HEK293 (cell line): ENCODE measurements around the gene ACACB.

Experiments
- CTCF ChIA-PET: fragments of 350-600 bp; formaldehyde crosslinking; extraction: SDS; loops from one replicate; lab custom pipeline; 2021; ENCODE audit warnings: antibody characterized with exemption; lab: Yijun Ruan, JAX
- POLR2A ChIA-PET: fragments of 300-600 bp; formaldehyde crosslinking; extraction: SDS; loops from one replicate; lab custom pipeline; 2020; ENCODE audit warnings: antibody characterized with exemption, inconsistent platforms; lab: Yijun Ruan, JAX
- H3K27ac ChIP-seq: fragments of 200-500 bp; sonication (Bioruptor generic); 2 replicates; pipeline ENCODE4 v1.5.1; 2014; ENCODE audit warnings: low read depth, low read length, control low read depth, inconsistent platforms; ENCODE audit errors: extremely low read depth
- H3K36me3 ChIP-seq, 2 experiments: fragments of 200-500 bp in 1 of 2; sonication (Bioruptor generic) in 1 of 2; 1 replicate in 1 of 2; 2 replicates in 1 of 2; pipeline ENCODE4 v1.5.1; 2014 to 2017; ENCODE audit warnings: inconsistent platforms in 2 of 2, low read length in 2 of 2; ENCODE audit not compliant: control insufficient read depth in 2 of 2, insufficient read depth in 1 of 2
- H3K4me1 ChIP-seq: fragments of 200-500 bp; sonication (Bioruptor generic); 2 replicates; pipeline ENCODE4 v1.5.1; 2014; ENCODE audit warnings: mild to moderate bottlenecking, low read length, inconsistent platforms; ENCODE audit not compliant: control insufficient read depth, insufficient read depth
- H3K4me3 ChIP-seq: 2 replicates; pipeline ENCODE4 v1.5.1; 2011; ENCODE audit warnings: low read depth, mild to moderate bottlenecking, control low read depth, low read length, moderate library complexity
- H3K9me3 ChIP-seq: fragments of 200-500 bp; sonication (Bioruptor generic); 2 replicates; pipeline ENCODE4 v1.5.1; 2014; ENCODE audit warnings: low read depth, low read length, inconsistent platforms; ENCODE audit not compliant: control insufficient read depth, insufficient read depth
- GLIS2 ChIP-seq: fragments of 450-650 bp; formaldehyde crosslinking; IDR thresholded peaks from 2 replicates; pipeline ENCODE4 v1.5.1; 2016; ENCODE audit warnings: missing biosample characterization, missing genetic modification characterization
- OSR2 ChIP-seq: fragments of 450-650 bp; formaldehyde crosslinking; IDR thresholded peaks from 2 replicates; pipeline ENCODE4 v1.5.1; 2016; ENCODE audit warnings: missing biosample characterization, missing genetic modification characterization
- SCRT1 ChIP-seq: fragments of 450-650 bp; formaldehyde crosslinking; IDR thresholded peaks from 2 replicates; pipeline ENCODE4 v1.5.1; 2016; ENCODE audit warnings: missing biosample characterization, missing genetic modification characterization, borderline replicate concordance
- SCRT2 ChIP-seq: fragments of 450-650 bp; formaldehyde crosslinking; IDR thresholded peaks from 2 replicates; pipeline ENCODE4 v1.5.1; 2016; ENCODE audit warnings: missing biosample characterization, missing genetic modification characterization
- YY2 ChIP-seq: fragments of 450-650 bp; formaldehyde crosslinking; IDR thresholded peaks from 2 replicates; pipeline ENCODE4 v1.5.1; 2016; ENCODE audit warnings: missing biosample characterization, missing genetic modification characterization
- ZBTB17 ChIP-seq: fragments of 450-650 bp; formaldehyde crosslinking; IDR thresholded peaks from 2 replicates; pipeline ENCODE4 v1.5.1; 2016; ENCODE audit warnings: missing biosample characterization, missing genetic modification characterization
- ZBTB21 ChIP-seq: fragments of 450-650 bp; formaldehyde crosslinking; IDR thresholded peaks from 2 replicates; pipeline ENCODE4 v1.5.1; 2017; ENCODE audit warnings: missing biosample characterization, missing genetic modification characterization
- ZBTB7A ChIP-seq: fragments of 450-650 bp; formaldehyde crosslinking; IDR thresholded peaks from 2 replicates; pipeline ENCODE4 v1.5.1; 2016; ENCODE audit warnings: low read depth, missing biosample characterization, missing genetic modification characterization
- ZNF112 ChIP-seq: fragments of 450-650 bp; formaldehyde crosslinking; IDR thresholded peaks from 2 replicates; pipeline ENCODE4 v1.5.0; 2017; ENCODE audit warnings: missing biosample characterization, missing genetic modification characterization
- ZNF132 ChIP-seq: fragments of 450-650 bp; formaldehyde crosslinking; IDR thresholded peaks from 2 replicates; pipeline ENCODE4 v1.5.1; 2017; ENCODE audit warnings: missing biosample characterization, missing genetic modification characterization, borderline replicate concordance
- ZNF146 ChIP-seq: fragments of 450-650 bp; formaldehyde crosslinking; IDR thresholded peaks from 2 replicates; pipeline ENCODE4 v1.5.1; 2016; ENCODE audit warnings: missing biosample characterization, missing genetic modification characterization
- ZNF174 ChIP-seq: fragments of 450-650 bp; formaldehyde crosslinking; IDR thresholded peaks from 2 replicates; pipeline ENCODE4 v1.5.0; 2017; ENCODE audit warnings: missing biosample characterization, mild to moderate bottlenecking, missing genetic modification characterization
- ZNF23 ChIP-seq: fragments of 450-650 bp; formaldehyde crosslinking; IDR thresholded peaks from 2 replicates; pipeline ENCODE4 v1.5.1; 2016; ENCODE audit warnings: missing biosample characterization, missing genetic modification characterization, borderline replicate concordance
- ZNF302 ChIP-seq: fragments of 450-650 bp; formaldehyde crosslinking; IDR thresholded peaks from 2 replicates; pipeline ENCODE4 v1.5.1; 2016; ENCODE audit warnings: missing biosample characterization, missing genetic modification characterization, low read depth
- ZNF558 ChIP-seq: fragments of 450-650 bp; formaldehyde crosslinking; IDR thresholded peaks from 2 replicates; pipeline ENCODE4 v1.5.1; 2016; ENCODE audit warnings: missing biosample characterization, missing genetic modification characterization
- ZNF660 ChIP-seq: fragments of 450-650 bp; IDR thresholded peaks from 2 replicates; pipeline ENCODE4 v1.5.1; 2018; ENCODE audit warnings: missing biosample characterization, mild to moderate bottlenecking, missing genetic modification characterization
- ZNF664 ChIP-seq: fragments of 450-650 bp; formaldehyde crosslinking; IDR thresholded peaks from 2 replicates; pipeline ENCODE4 v1.5.1; 2016; ENCODE audit warnings: missing biosample characterization, missing genetic modification characterization
- ZNF777 ChIP-seq: fragments of 450-650 bp; formaldehyde crosslinking; IDR thresholded peaks from 2 replicates; pipeline ENCODE4 v1.5.1; 2017; ENCODE audit warnings: missing biosample characterization, missing genetic modification characterization, borderline replicate concordance
- ZSCAN30 ChIP-seq: fragments of 450-650 bp; IDR thresholded peaks from 2 replicates; pipeline ENCODE4 v1.5.1; 2018; ENCODE audit warnings: missing biosample characterization, mild to moderate bottlenecking, missing genetic modification characterization, moderate library complexity
- TF ChIP-seq, protein P1 (sequence below): fragments of 450-650 bp; formaldehyde crosslinking; IDR thresholded peaks from 2 replicates; pipeline ENCODE4 v1.5.1; 2016; ENCODE audit warnings: missing biosample characterization, missing genetic modification characterization

The ACACB gene

DNA sequence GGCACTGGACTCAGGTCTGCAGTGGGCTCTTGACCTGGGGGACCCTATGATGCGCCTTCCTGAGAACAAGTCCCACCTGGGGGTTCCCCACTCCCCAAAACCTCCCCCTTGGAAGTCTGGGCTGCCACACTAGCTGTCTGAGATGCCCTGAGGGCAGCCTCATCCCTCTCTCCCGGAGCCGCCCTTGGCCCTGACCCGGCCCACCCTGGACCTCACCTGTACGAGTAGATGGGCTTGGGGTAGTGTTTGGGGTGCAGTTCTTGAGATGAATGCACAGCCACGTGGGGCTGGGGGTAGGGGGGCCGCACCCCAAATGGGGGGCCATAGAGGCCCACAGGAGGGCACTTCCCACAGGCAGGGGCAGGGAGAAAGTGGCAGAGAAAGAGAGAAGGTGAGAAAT is 170.8 kb downstream of the ACACB start:
- Histone ChIP-seq H3K4me1 (no peaks in the 10 kb centered on the region), H3K9me3 (no peaks in the 10 kb centered on the region), H3K4me3 (no peak overlapping the region), H3K27ac (no peak overlapping the region), H3K36me3 (peaks cover 0 to 6% of the 10 kb centered on the region in 2 experiments; a peak in 2 of 3 replicates)
- CTCF ChIA-PET, result no interaction called here
- TF ChIP-seq ZNF302 (tag by site-specific recombination), result no peak
- no peak for TF ChIP-seq ZNF112 (tag by site-specific recombination)
- TF ChIP-seq OSR2 (tag by site-specific recombination), result no peak
- no peak for TF ChIP-seq SCRT2 (tag by site-specific recombination)
- no peak for TF ChIP-seq ZNF146 (tag by site-specific recombination)
- TF ChIP-seq ZNF174 (tag by site-specific recombination), result no peak
- TF ChIP-seq ZBTB21 (tag by site-specific recombination), result no peak
- TF ChIP-seq GLIS2, result no peak
- TF ChIP-seq ZBTB7A (tag by site-specific recombination), result no peak
- no peak for TF ChIP-seq ZSCAN30 (tag by site-specific recombination)
- no peak for TF ChIP-seq SCRT1 (tag by site-specific recombination)
- no peak for TF ChIP-seq ZNF132 (tag by site-specific recombination)
- no peak for TF ChIP-seq ZNF777 (tag by site-specific recombination)
- no peak for TF ChIP-seq ZNF660 (tag by site-specific recombination)
- POLR2A ChIA-PET, result no interaction called here

DNA sequence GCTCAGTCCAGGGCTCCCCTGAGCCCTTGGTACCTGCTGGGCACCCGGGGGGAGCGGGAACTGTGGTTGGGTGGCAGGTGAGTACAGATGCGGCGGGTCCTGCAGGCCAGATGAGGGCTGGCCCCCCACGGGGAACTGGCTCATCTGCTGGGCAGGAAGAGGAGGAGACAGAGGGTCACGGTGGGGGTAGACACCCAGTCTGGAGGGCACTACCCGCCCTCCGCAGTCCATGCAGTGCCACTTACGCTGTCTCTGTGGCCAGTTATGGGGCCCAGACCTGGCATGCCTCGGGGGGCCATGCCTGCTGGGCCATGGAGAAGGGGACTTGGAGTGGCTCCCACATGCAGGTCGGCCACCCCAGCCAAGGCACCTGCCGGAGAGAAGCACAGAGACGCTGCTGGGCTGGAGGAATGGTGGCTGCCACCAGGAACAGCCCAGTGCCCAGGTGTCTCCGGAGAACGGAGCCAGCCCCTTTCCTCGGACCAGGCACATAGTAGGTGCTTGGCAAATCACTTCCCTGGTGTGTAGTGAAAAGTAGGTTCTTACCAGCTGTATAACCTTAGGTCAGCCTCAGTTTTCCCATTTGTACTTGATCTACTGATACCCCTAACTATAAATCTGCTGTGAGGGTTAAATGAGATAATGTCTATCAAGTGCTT is 171.6 kb downstream of the ACACB start:
- TF ChIP-seq, protein P1, sequence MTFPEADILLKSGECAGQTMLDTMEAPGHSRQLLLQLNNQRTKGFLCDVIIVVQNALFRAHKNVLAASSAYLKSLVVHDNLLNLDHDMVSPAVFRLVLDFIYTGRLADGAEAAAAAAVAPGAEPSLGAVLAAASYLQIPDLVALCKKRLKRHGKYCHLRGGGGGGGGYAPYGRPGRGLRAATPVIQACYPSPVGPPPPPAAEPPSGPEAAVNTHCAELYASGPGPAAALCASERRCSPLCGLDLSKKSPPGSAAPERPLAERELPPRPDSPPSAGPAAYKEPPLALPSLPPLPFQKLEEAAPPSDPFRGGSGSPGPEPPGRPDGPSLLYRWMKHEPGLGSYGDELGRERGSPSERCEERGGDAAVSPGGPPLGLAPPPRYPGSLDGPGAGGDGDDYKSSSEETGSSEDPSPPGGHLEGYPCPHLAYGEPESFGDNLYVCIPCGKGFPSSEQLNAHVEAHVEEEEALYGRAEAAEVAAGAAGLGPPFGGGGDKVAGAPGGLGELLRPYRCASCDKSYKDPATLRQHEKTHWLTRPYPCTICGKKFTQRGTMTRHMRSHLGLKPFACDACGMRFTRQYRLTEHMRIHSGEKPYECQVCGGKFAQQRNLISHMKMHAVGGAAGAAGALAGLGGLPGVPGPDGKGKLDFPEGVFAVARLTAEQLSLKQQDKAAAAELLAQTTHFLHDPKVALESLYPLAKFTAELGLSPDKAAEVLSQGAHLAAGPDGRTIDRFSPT, result 0 out of 2 replicates have a peak, but pooled peaks have one; percentile 22
- TF ChIP-seq ZNF558 (tag by site-specific recombination), result no peak
- H3K9me3 ChIP-seq, result no peaks in the 10 kb centered on the region
- ChIA-PET POLR2A (no interaction called here), CTCF (interaction anchor here (0.8 kb wide), 1 partner anchor 99 kb away, joined by 3 read pairs; no protein-coding TSS in a partner anchor)
- peaks cover 0 to 6% of the 10 kb centered on the region in 2 experiments; a peak in 2 of 3 replicates for H3K36me3 ChIP-seq
- H3K4me1 ChIP-seq, result no peaks in the 10 kb centered on the region
- H3K4me3 ChIP-seq, result no peak overlapping the region
- no peak overlapping the region for H3K27ac ChIP-seq

DNA sequence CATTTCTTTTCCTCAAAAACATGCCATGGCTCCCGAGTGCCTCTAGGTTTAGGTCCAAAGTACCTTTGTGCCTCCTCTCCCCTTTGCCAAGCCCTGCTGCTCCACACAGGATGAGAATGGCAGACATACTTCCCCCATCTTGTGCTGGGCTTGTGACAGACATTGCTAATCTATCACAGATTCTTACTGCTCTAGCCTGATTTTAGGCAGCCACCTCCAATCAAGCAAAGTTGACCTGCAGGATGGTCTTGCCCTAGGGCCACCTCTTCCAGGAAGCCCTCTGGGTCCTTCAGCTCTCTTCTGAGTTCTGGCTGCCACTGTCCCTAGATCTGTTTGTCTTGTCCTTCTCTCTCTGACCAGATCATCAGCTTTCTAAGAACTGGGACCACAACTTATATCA is 172.2 kb downstream of the ACACB start:
- CTCF ChIA-PET, result interaction anchor here (0.7 to 0.8 kb wide), 2 partner anchors 18 to 99 kb away, joined by 3 read pairs; no protein-coding TSS in a partner anchor
- 0 out of 2 replicates have a peak, but pooled peaks have one; percentile 26 for TF ChIP-seq ZNF23 (tag by site-specific recombination)
- no peak for TF ChIP-seq ZNF664 (tag by site-specific recombination)
- peak; percentile 96 for TF ChIP-seq ZBTB17 (tag by site-specific recombination)
- TF ChIP-seq YY2 (tag by site-specific recombination), result 0 out of 2 replicates have a peak, but pooled peaks have one; percentile 25
- TF ChIP-seq, all 188 proteins: peak for 3
- Histone ChIP-seq H3K27ac (no peak overlapping the region), H3K4me3 (no peak overlapping the region), H3K36me3 (peaks cover 0 to 6% of the 10 kb centered on the region in 2 experiments; a peak in 2 of 3 replicates), H3K4me1 (no peaks in the 10 kb centered on the region), H3K9me3 (no peaks in the 10 kb centered on the region)
- POLR2A ChIA-PET, result no interaction called here
